Upper lobe of right lung (tissue), 1 donor: ENCODE results near the gene KIAA1217. TPM values are rescaled to one million over a fixed set of nuclear protein-coding genes. Genes with fewer than 3 reads are reported as not detected.
A peak's percentile ranks its signal among the peaks of the same experiment; 100 is the strongest.

Experiments used
- ATAC-seq: fragments of 200-7000 bp; cut with Tn5 transposase; one replicate; pipeline ENCODE4 v1.9.1; 2020; ENCODE audit warnings: mild to moderate bottlenecking, moderate library complexity
- DNase-seq: peaks from one replicate; pipeline ENCODE4 v3.0.0-alpha.2; 2020
- H3K27ac ChIP-seq: fragments of 200-600 bp; one replicate; pipeline ENCODE4 v1.8.0; 2022
- H3K27me3 ChIP-seq: fragments of 200-600 bp; one replicate; pipeline ENCODE4 v1.8.0; 2022; ENCODE audit warnings: mild to moderate bottlenecking
- H3K36me3 ChIP-seq: fragments of 200-600 bp; one replicate; pipeline ENCODE4 v1.8.0; 2022
- H3K4me1 ChIP-seq: fragments of 200-600 bp; one replicate; pipeline ENCODE4 v1.8.0; 2022
- H3K4me3 ChIP-seq: fragments of 200-600 bp; one replicate; pipeline ENCODE4 v1.8.0; 2022; ENCODE audit warnings: mild to moderate bottlenecking
- H3K9me3 ChIP-seq: fragments of 200-600 bp; one replicate; pipeline ENCODE4 v1.8.0; 2022
- CTCF ChIP-seq: fragments of 200-600 bp; IDR thresholded peaks from one replicate; pipeline ENCODE4 v1.8.0; 2022; ENCODE audit warnings: antibody characterized with exemption
- intact Hi-C: fragments of 100-400 bp; cut with DNase I; formaldehyde crosslinking; loops from one replicate; pipeline ENCODE4 v1.11.0; 2022
- total RNA-seq: library from RNA; stranded (reverse); fragmentation: NEBNext Ultra II Directional; extraction: Animal tissue kit (Norgen Biotek cat#: 25700); gene quantifications from one replicate; pipeline ENCODE4 v1.2.1, GENCODE V29; 2021
- donor health status: DM: no; HTN: yes; CAD: no; lungs with severe emphysema.

The KIAA1217 gene
- total RNA-seq, 1 donor from 2014 or later, result 23.5 TPM

- Histone ChIP-seq H3K27ac (no peak overlapping the region), H3K36me3 (no peaks in the 10 kb centered on the region), H3K4me3 (no peak overlapping the region), H3K4me1 (no peaks in the 10 kb centered on the region), H3K9me3 (no peaks in the 10 kb centered on the region), H3K27me3 (no peaks in the 10 kb centered on the region)
- ATAC-seq, result no peak
- no peak for DNase-seq
- TF ChIP-seq CTCF, result no peak
- intact Hi-C loops, result no loop called here
Observed at GRCh38 chr10:24455447-24455846, 246.5 kb downstream of the KIAA1217 start.

GRCh38 chr10:24456322-24456721 lies 247.4 kb downstream of the KIAA1217 start:
- Histone ChIP-seq H3K27ac (no peak overlapping the region), H3K27me3 (no peaks in the 10 kb centered on the region)
- intact Hi-C loops, result no loop called here

GRCh38 chr10:24457661-24458318 lies 248.9 kb downstream of the KIAA1217 start:
- Histone ChIP-seq H3K4me1 (peaks cover under 1% of the 10 kb centered on the region), H3K4me3 (no peak overlapping the region), H3K9me3 (no peaks in the 10 kb centered on the region), H3K36me3 (no peaks in the 10 kb centered on the region), H3K27me3 (no peaks in the 10 kb centered on the region), H3K27ac (no peak overlapping the region)
- intact Hi-C loops, result no loop called here
- no peak for TF ChIP-seq CTCF
- no peak for DNase-seq
- peak; percentile 59 for ATAC-seq

More at GRCh38 chr10:24456322-24456721, 247.4 kb downstream of the KIAA1217 start:
- no peak for ATAC-seq
- Histone ChIP-seq H3K4me1 (no peaks in the 10 kb centered on the region), H3K4me3 (no peak overlapping the region), H3K36me3 (no peaks in the 10 kb centered on the region), H3K9me3 (no peaks in the 10 kb centered on the region)
- TF ChIP-seq CTCF, result no peak
- no peak for DNase-seq

- ATAC-seq (no peak), DNase-seq (no peak)
- H3K9me3 ChIP-seq, result no peaks in the 10 kb centered on the region
- TF ChIP-seq CTCF, result no peak
- H3K4me3 ChIP-seq, result no peak overlapping the region
- H3K4me1 ChIP-seq, result peaks cover 21% of the 10 kb centered on the region
- H3K36me3 ChIP-seq, result no peaks in the 10 kb centered on the region
- H3K27ac ChIP-seq, result no peak overlapping the region
- intact Hi-C loops, result no loop called here
- H3K27me3 ChIP-seq, result no peaks in the 10 kb centered on the region
Observed at GRCh38 chr10:24459836-24460235, 250.9 kb downstream of the KIAA1217 start.

GRCh38 chr10:24462291-24462813 lies 253.4 kb downstream of the KIAA1217 start:
- Histone ChIP-seq H3K27ac (no peak overlapping the region), H3K4me3 (no peak overlapping the region), H3K4me1 (peaks cover 21% of the 10 kb centered on the region), H3K36me3 (no peaks in the 10 kb centered on the region), H3K27me3 (no peaks in the 10 kb centered on the region), H3K9me3 (no peaks in the 10 kb centered on the region)
- DNase-seq (no peak), ATAC-seq (no peak)
- no peak for TF ChIP-seq CTCF
- intact Hi-C loops, result no loop called here
